GM12878 (cell line): Measurements from ENCODE around the gene CDKN1B. TPM values are rescaled to one million over a fixed set of nuclear protein-coding genes. Genes with fewer than 3 reads are reported as not detected.

ENCODE experiments used
- ATF7 ChIP-seq: fragments of 450-650 bp; IDR thresholded peaks from 2 replicates; pipeline ENCODE4 v1.6.1; 2016; ENCODE audit warnings: low read depth, mild to moderate bottlenecking
- BCL11A ChIP-seq: IDR thresholded peaks from 2 replicates; pipeline ENCODE4 v1.6.1; 2011; ENCODE audit warnings: low read depth, low read length
- BMI1 ChIP-seq: fragments of 450-650 bp; IDR thresholded peaks from 2 replicates; pipeline ENCODE4 v1.6.1; 2016; ENCODE audit warnings: mild to moderate bottlenecking, moderate library complexity, borderline replicate concordance
- EED ChIP-seq: sonication (generic); IDR thresholded peaks from 2 replicates; pipeline ENCODE4 v1.6.1; 2016; ENCODE audit warnings: antibody characterized with exemption, low read depth
- EZH2 ChIP-seq: IDR thresholded peaks from 2 replicates; pipeline ENCODE4 v1.6.1; 2012; ENCODE audit warnings: low read depth, mild to moderate bottlenecking, control low read depth, inconsistent platforms, low read length, borderline replicate concordance; ENCODE audit not compliant: control insufficient read depth
- FOXM1 ChIP-seq: IDR thresholded peaks from 2 replicates; pipeline ENCODE4 v1.6.1; 2012; ENCODE audit warnings: low read depth, mild to moderate bottlenecking, inconsistent platforms, low read length, moderate library complexity
- HCFC1 ChIP-seq: fragments of 150-350 bp; IDR thresholded peaks from 2 replicates; pipeline ENCODE4 v1.6.1; 2014; ENCODE audit warnings: low read length
- MAX ChIP-seq: IDR thresholded peaks from 2 replicates; pipeline ENCODE4 v1.6.1; 2012; ENCODE audit warnings: low read depth, low read length, improper control_type of control experiment
- NBN ChIP-seq: fragments of 450-650 bp; IDR thresholded peaks from 2 replicates; pipeline ENCODE4 v1.6.1; 2016
- NFYB ChIP-seq: IDR thresholded peaks from 2 replicates; pipeline ENCODE4 v1.6.1; 2011; ENCODE audit warnings: low read depth, mild to moderate bottlenecking, low read length, improper control_type of control experiment, moderate library complexity; ENCODE audit not compliant: insufficient read depth
- RB1 ChIP-seq: fragments of 450-650 bp; formaldehyde crosslinking; IDR thresholded peaks from 2 replicates; pipeline ENCODE4 v1.6.1; 2017; ENCODE audit warnings: mild to moderate bottlenecking, borderline replicate concordance
- RBBP5 ChIP-seq: fragments of 200-600 bp; sonication (generic); conservative IDR thresholded peaks from 2 replicates; pipeline ENCODE4 v1.6.1; 2016
- SMC3 ChIP-seq: IDR thresholded peaks from 2 replicates; pipeline ENCODE4 v1.6.1; 2011; ENCODE audit warnings: low read length, improper control_type of control experiment, borderline replicate concordance
- SPI1 ChIP-seq: IDR thresholded peaks from 2 replicates; pipeline ENCODE4 v1.6.1; 2011; ENCODE audit warnings: low read depth, mild to moderate bottlenecking, low read length, moderate library complexity, borderline replicate concordance; ENCODE audit not compliant: insufficient read depth
- TAF1 ChIP-seq: IDR thresholded peaks from 2 replicates; pipeline ENCODE4 v1.6.1; 2011; ENCODE audit warnings: mild to moderate bottlenecking, low read depth, low read length, borderline replicate concordance
- ZNF274 ChIP-seq: IDR thresholded peaks from one replicate; pipeline ENCODE4 v1.8.0; 2011; ENCODE audit not compliant: insufficient read length, insufficient read depth
- polyA plus RNA-seq, 11 experiments: library from polyadenylated mRNA; depleted of rRNA in 4 of 11; unstranded in 6 of 11; stranded (reverse) in 5 of 11; fragments of >200 nt; fragmentation: Nextera tagmentation in 4 of 11; fragmentation: Illumina TruSeq in 1 of 11; extraction: Ambion mirVana in 4 of 11; extraction: Trizol in 1 of 11; gene quantifications; 1 replicate in 1 of 11; 2 replicates in 10 of 11; pipeline versions ENCODE4 v1.2.1 to v1.2.3, GENCODE V29; 2011 to 2016; ENCODE audit warnings: inconsistent platforms in 2 of 11, missing spikeins in 2 of 11, low read depth in 1 of 11
- total RNA-seq, 4 experiments: library from RNA; depleted of rRNA in 3 of 4; stranded (reverse); fragments of >200 nt in 3 of 4; fragmentation: Illumina TruSeq in 1 of 4; extraction: Trizol in 1 of 4; gene quantifications; 2 replicates each; pipeline versions ENCODE4 v1.2.1 to v1.2.3, GENCODE V29; 2013 to 2021
- TF ChIP-seq, protein P1 (sequence below): fragments of 450-650 bp; IDR thresholded peaks from 2 replicates; pipeline ENCODE4 v1.6.1; 2017; ENCODE audit warnings: borderline replicate concordance
- TF ChIP-seq, protein P2 (sequence below): fragments of 450-650 bp; IDR thresholded peaks from 2 replicates; pipeline ENCODE4 v1.6.1; 2017; ENCODE audit warnings: mild to moderate bottlenecking, moderate library complexity
- TF ChIP-seq, protein P3 (sequence below), 3 experiments: IDR thresholded peaks in 2 of 3; conservative IDR thresholded peaks in 1 of 3; 2 replicates each; pipeline ENCODE4 v1.5.1; 2011; ENCODE audit warnings: low read depth in 3 of 3, low read length in 3 of 3, mild to moderate bottlenecking in 3 of 3, control low read depth in 2 of 3, moderate library complexity in 2 of 3, inconsistent platforms in 1 of 3, mixed read lengths in 1 of 3; ENCODE audit not compliant: control insufficient read depth in 2 of 3, insufficient read depth in 1 of 3; ENCODE audit errors: extremely low read depth in 1 of 3
- TF ChIP-seq, protein P4 (sequence below): fragments of 450-650 bp; IDR thresholded peaks from 2 replicates; pipeline ENCODE4 v1.6.1; 2017; ENCODE audit warnings: mild to moderate bottlenecking, low read depth, inconsistent platforms; ENCODE audit not compliant: poor library complexity, severe bottlenecking

The CDKN1B gene
- total and polyA plus RNA-seq, 10 of the 15 experiments (the other 5 are each of a cell fraction or from before 2014, with no cell fraction given): 4.2 to 39.1 (median 23.1) TPM

GRCh38 chr12:12725956-12726554 is 8.9 kb downstream of the CDKN1B start (continued):
- TF ChIP-seq, protein P1, sequence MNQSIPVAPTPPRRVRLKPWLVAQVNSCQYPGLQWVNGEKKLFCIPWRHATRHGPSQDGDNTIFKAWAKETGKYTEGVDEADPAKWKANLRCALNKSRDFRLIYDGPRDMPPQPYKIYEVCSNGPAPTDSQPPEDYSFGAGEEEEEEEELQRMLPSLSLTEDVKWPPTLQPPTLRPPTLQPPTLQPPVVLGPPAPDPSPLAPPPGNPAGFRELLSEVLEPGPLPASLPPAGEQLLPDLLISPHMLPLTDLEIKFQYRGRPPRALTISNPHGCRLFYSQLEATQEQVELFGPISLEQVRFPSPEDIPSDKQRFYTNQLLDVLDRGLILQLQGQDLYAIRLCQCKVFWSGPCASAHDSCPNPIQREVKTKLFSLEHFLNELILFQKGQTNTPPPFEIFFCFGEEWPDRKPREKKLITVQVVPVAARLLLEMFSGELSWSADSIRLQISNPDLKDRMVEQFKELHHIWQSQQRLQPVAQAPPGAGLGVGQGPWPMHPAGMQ: no peak
- no peak for TF ChIP-seq HCFC1
- no peak; the same call in 1 of the 2 replicates for TF ChIP-seq FOXM1
- no peak for TF ChIP-seq EZH2
- TF ChIP-seq, protein P2, sequence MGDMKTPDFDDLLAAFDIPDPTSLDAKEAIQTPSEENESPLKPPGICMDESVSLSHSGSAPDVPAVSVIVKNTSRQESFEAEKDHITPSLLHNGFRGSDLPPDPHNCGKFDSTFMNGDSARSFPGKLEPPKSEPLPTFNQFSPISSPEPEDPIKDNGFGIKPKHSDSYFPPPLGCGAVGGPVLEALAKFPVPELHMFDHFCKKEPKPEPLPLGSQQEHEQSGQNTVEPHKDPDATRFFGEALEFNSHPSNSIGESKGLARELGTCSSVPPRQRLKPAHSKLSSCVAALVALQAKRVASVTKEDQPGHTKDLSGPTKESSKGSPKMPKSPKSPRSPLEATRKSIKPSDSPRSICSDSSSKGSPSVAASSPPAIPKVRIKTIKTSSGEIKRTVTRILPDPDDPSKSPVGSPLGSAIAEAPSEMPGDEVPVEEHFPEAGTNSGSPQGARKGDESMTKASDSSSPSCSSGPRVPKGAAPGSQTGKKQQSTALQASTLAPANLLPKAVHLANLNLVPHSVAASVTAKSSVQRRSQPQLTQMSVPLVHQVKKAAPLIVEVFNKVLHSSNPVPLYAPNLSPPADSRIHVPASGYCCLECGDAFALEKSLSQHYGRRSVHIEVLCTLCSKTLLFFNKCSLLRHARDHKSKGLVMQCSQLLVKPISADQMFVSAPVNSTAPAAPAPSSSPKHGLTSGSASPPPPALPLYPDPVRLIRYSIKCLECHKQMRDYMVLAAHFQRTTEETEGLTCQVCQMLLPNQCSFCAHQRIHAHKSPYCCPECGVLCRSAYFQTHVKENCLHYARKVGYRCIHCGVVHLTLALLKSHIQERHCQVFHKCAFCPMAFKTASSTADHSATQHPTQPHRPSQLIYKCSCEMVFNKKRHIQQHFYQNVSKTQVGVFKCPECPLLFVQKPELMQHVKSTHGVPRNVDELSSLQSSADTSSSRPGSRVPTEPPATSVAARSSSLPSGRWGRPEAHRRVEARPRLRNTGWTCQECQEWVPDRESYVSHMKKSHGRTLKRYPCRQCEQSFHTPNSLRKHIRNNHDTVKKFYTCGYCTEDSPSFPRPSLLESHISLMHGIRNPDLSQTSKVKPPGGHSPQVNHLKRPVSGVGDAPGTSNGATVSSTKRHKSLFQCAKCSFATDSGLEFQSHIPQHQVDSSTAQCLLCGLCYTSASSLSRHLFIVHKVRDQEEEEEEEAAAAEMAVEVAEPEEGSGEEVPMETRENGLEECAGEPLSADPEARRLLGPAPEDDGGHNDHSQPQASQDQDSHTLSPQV: no peak
- TF ChIP-seq BMI1: no peak
- TF ChIP-seq, protein P3, sequence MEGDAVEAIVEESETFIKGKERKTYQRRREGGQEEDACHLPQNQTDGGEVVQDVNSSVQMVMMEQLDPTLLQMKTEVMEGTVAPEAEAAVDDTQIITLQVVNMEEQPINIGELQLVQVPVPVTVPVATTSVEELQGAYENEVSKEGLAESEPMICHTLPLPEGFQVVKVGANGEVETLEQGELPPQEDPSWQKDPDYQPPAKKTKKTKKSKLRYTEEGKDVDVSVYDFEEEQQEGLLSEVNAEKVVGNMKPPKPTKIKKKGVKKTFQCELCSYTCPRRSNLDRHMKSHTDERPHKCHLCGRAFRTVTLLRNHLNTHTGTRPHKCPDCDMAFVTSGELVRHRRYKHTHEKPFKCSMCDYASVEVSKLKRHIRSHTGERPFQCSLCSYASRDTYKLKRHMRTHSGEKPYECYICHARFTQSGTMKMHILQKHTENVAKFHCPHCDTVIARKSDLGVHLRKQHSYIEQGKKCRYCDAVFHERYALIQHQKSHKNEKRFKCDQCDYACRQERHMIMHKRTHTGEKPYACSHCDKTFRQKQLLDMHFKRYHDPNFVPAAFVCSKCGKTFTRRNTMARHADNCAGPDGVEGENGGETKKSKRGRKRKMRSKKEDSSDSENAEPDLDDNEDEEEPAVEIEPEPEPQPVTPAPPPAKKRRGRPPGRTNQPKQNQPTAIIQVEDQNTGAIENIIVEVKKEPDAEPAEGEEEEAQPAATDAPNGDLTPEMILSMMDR (IDR thresholded peaks at IDR 0.05 in 2 of 3, conservative IDR thresholded peaks at IDR 0.05 in 1 of 3; ENCODE audit: control insufficient read depth in 2 of 3, extremely low read depth in 1 of 3, insufficient read depth in 1 of 3, low read depth in 3 of 3, low read length in 3 of 3): no peak
- no peak for TF ChIP-seq RB1
- no peak for TF ChIP-seq RBBP5
- TF ChIP-seq ZNF274: no peak
- no peak; the same call in none of the 2 replicates for TF ChIP-seq NBN
- no peak for TF ChIP-seq NFYB
- TF ChIP-seq SPI1: no peak
- TF ChIP-seq TAF1: no peak
- TF ChIP-seq BCL11A: no peak
- no peak for TF ChIP-seq EED
- TF ChIP-seq, protein P4, sequence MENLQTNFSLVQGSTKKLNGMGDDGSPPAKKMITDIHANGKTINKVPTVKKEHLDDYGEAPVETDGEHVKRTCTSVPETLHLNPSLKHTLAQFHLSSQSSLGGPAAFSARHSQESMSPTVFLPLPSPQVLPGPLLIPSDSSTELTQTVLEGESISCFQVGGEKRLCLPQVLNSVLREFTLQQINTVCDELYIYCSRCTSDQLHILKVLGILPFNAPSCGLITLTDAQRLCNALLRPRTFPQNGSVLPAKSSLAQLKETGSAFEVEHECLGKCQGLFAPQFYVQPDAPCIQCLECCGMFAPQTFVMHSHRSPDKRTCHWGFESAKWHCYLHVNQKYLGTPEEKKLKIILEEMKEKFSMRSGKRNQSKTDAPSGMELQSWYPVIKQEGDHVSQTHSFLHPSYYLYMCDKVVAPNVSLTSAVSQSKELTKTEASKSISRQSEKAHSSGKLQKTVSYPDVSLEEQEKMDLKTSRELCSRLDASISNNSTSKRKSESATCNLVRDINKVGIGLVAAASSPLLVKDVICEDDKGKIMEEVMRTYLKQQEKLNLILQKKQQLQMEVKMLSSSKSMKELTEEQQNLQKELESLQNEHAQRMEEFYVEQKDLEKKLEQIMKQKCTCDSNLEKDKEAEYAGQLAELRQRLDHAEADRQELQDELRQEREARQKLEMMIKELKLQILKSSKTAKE: peak; percentile 60
- no peak for TF ChIP-seq SMC3
- TF ChIP-seq MAX: no peak
- TF ChIP-seq ATF7: peak; percentile 34; the same call in 1 of the 2 replicates
